HPDE6-E6E7 (cell line): ENCODE measurements around the gene AP1G2.

ENCODE experiments used
- DNase-seq: peaks from one replicate; pipeline ENCODE4 v3.0.0; 2011; ENCODE audit warnings: missing footprints; ENCODE audit errors: extremely low spot score

AP1G2 gene

GRCh38 chr14:23557521-23557920 lies 10.1 kb downstream of the AP1G2 start:
- no peak for DNase-seq

GRCh38 chr14:23556700-23557440 lies 10.7 kb downstream of the AP1G2 start:
- no peak for DNase-seq

- peak; percentile 90 for DNase-seq
Measured at GRCh38 chr14:23555882-23556699, 11.5 kb downstream of the AP1G2 start, which contains the start of gene THTPA. TSS of gene THTPA (plus strand) at chr14:23556271. CDS start at chr14:23556758, 487 bp downstream.

GRCh38 chr14:23555533-23555881 lies 12.1 kb downstream of the AP1G2 start:
- no peak for DNase-seq

GRCh38 chr14:23551266-23552028 lies 16.1 kb downstream of the AP1G2 start, which contains the start of gene ZFHX2:
TSS of gene ZFHX2 (minus strand) at chr14:23551765. CDS start at chr14:23535325, 16,440 bp downstream.
- peak; percentile 69 for DNase-seq

GRCh38 chr14:23550812-23551265 lies 16.8 kb downstream of the AP1G2 start:
- DNase-seq, result no peak

- no peak for DNase-seq
Measured at GRCh38 chr14:23550131-23550811, 17.3 kb downstream of the AP1G2 start.

- DNase-seq, result no peak
Measured at GRCh38 chr14:23548351-23549318, 19.0 kb downstream of the AP1G2 start.

- no peak for DNase-seq
Measured at GRCh38 chr14:23547924-23548323, 19.7 kb downstream of the AP1G2 start.

- DNase-seq, result no peak
Measured at GRCh38 chr14:23546450-23547035, 21.0 kb downstream of the AP1G2 start.

- DNase-seq, result no peak
Measured at GRCh38 chr14:23545740-23546365, 21.7 kb downstream of the AP1G2 start.

- no peak for DNase-seq
Measured at GRCh38 chr14:23544511-23545447, 22.8 kb downstream of the AP1G2 start.

GRCh38 chr14:23543403-23543802 lies 24.2 kb downstream of the AP1G2 start:
- DNase-seq, result no peak

- no peak for DNase-seq
Measured at GRCh38 chr14:23542261-23542660, 25.3 kb downstream of the AP1G2 start.

GRCh38 chr14:23540141-23540469 lies 27.5 kb downstream of the AP1G2 start:
- DNase-seq, result no peak

GRCh38 chr14:23539248-23540140 lies 28.1 kb downstream of the AP1G2 start:
- peak; percentile 57 for DNase-seq

- no peak for DNase-seq
Measured at GRCh38 chr14:23538785-23539184, 28.8 kb downstream of the AP1G2 start.
